GM23338 (cell line): ENCODE results near the gene SND1. TPM values are rescaled to one million over a fixed set of nuclear protein-coding genes. Genes with fewer than 3 reads are reported as not detected.

ENCODE experiments used
- ATAC-seq: fragments of 200-7000 bp; cut with Tn5 transposase; 3 replicates; pipeline ENCODE4 v1.9.1; 2020
- DNase-seq: peaks from one replicate; pipeline ENCODE4 v3.0.0-alpha.2; 2015; ENCODE audit warnings: low spot score
- H2AFZ ChIP-seq: fragments of 200-600 bp; sonication (generic); 2 replicates; pipeline ENCODE4 v1.8.0; 2016; ENCODE audit warnings: antibody characterized with exemption, mild to moderate bottlenecking, moderate library complexity
- H3F3A ChIP-seq: fragments of 200-600 bp; sonication (generic); replicated peaks from 2 replicates; pipeline ENCODE4 v1.8.0; 2017; ENCODE audit warnings: antibody characterized with exemption, mixed run types, low read depth
- H3K27ac ChIP-seq: fragments of 200-600 bp; sonication (generic); 2 replicates; pipeline ENCODE4 v1.6.1; 2016; ENCODE audit warnings: low read depth
- H3K27me3 ChIP-seq: fragments of 200-600 bp; sonication (generic); 2 replicates; pipeline ENCODE4 v1.8.0; 2016; ENCODE audit warnings: mild to moderate bottlenecking, mixed run types, moderate library complexity; ENCODE audit not compliant: insufficient read depth
- H3K36me3 ChIP-seq: fragments of 200-600 bp; sonication (generic); 2 replicates; pipeline ENCODE4 v1.8.0; 2016; ENCODE audit warnings: mild to moderate bottlenecking; ENCODE audit not compliant: insufficient read depth
- H3K4me1 ChIP-seq: fragments of 200-600 bp; sonication (generic); 2 replicates; pipeline ENCODE4 v1.8.0; 2016; ENCODE audit warnings: mild to moderate bottlenecking, moderate library complexity; ENCODE audit not compliant: insufficient read depth
- H3K4me2 ChIP-seq: fragments of 200-600 bp; sonication (generic); 2 replicates; pipeline ENCODE4 v1.7.1; 2017; ENCODE audit warnings: mixed run types
- H3K4me3 ChIP-seq: fragments of 200-600 bp; sonication (generic); 2 replicates; pipeline ENCODE4 v1.6.1; 2016; ENCODE audit warnings: mixed run types
- H3K79me2 ChIP-seq: fragments of 200-600 bp; sonication (generic); replicated peaks from 2 replicates; pipeline ENCODE4 v1.8.0; 2017; ENCODE audit warnings: mild to moderate bottlenecking; ENCODE audit not compliant: insufficient read depth
- H3K9me2 ChIP-seq: fragments of 200-600 bp; sonication (generic); 2 replicates; pipeline ENCODE4 v1.8.0; 2017; ENCODE audit not compliant: insufficient read depth
- H4K20me1 ChIP-seq: fragments of 200-600 bp; sonication (generic); replicated peaks from 2 replicates; pipeline ENCODE4 v1.8.0; 2017; ENCODE audit warnings: mild to moderate bottlenecking; ENCODE audit not compliant: insufficient read depth
- H3K27ac Mint-ChIP-seq: 2 replicates; pipeline ENCODE4 v1.8.0; 2020; ENCODE audit warnings: inconsistent platforms, mild to moderate bottlenecking, moderate library complexity, mixed read lengths
- H3K27me3 Mint-ChIP-seq: 3 replicates; pipeline ENCODE4 v1.8.0; 2022; ENCODE audit warnings: low read depth, mild to moderate bottlenecking, moderate library complexity, mixed read lengths, inconsistent platforms; ENCODE audit not compliant: insufficient read depth, poor library complexity
- H3K36me3 Mint-ChIP-seq: 3 replicates; pipeline ENCODE4 v1.8.0; 2021; ENCODE audit warnings: low read depth, mild to moderate bottlenecking, inconsistent platforms, moderate library complexity, mixed read lengths
- H3K4me1 Mint-ChIP-seq: 3 replicates; pipeline ENCODE4 v1.8.0; 2020; ENCODE audit warnings: mild to moderate bottlenecking, inconsistent platforms, mixed read lengths
- H3K4me3 Mint-ChIP-seq: 3 replicates; pipeline ENCODE4 v1.8.0; 2021; ENCODE audit warnings: moderate library complexity, mild to moderate bottlenecking, inconsistent platforms, mixed read lengths
- H3K9me3 Mint-ChIP-seq: 3 replicates; pipeline ENCODE4 v1.8.0; 2020; ENCODE audit warnings: moderate library complexity, mild to moderate bottlenecking, inconsistent platforms, mixed read lengths
- CREB1 ChIP-seq: fragments of 250-450 bp; sonication (Bioruptor Pico); IDR thresholded peaks from 2 replicates; pipeline ENCODE4 v1.5.0; 2020; ENCODE audit warnings: low read depth, mild to moderate bottlenecking, moderate library complexity
- EZH2 ChIP-seq: fragments of 200-600 bp; sonication (generic); IDR thresholded peaks from one replicate; pipeline ENCODE4 v1.8.0; 2017; ENCODE audit warnings: antibody characterized with exemption, mild to moderate bottlenecking, low read depth; ENCODE audit not compliant: unreplicated experiment
- EZH2phosphoT487 ChIP-seq: fragments of 200-600 bp; sonication (generic); IDR thresholded peaks from one replicate; pipeline ENCODE4 v1.8.1; 2018; ENCODE audit warnings: antibody characterized with exemption; ENCODE audit not compliant: unreplicated experiment
- JUNB ChIP-seq: IDR thresholded peaks from one replicate; pipeline ENCODE4 v1.6.1; 2016; ENCODE audit warnings: antibody characterized with exemption; ENCODE audit not compliant: unreplicated experiment
- NANOG ChIP-seq: IDR thresholded peaks from 2 replicates; pipeline ENCODE4 v1.6.1; 2016; ENCODE audit warnings: antibody characterized with exemption, borderline replicate concordance
- POLR2AphosphoS5 ChIP-seq: IDR thresholded peaks from 2 replicates; pipeline ENCODE4 v1.6.1; 2016; ENCODE audit warnings: antibody characterized with exemption, low read depth
- STAT1 ChIP-seq: IDR thresholded peaks from one replicate; pipeline ENCODE4 v1.6.1; 2016; ENCODE audit warnings: antibody characterized with exemption; ENCODE audit not compliant: unreplicated experiment
- ZNF114 ChIP-seq: fragments of 250-450 bp; sonication (Bioruptor Pico); IDR thresholded peaks from 2 replicates; pipeline ENCODE4 v1.5.0; 2020; ENCODE audit warnings: mild to moderate bottlenecking, moderate library complexity
- ZNF331 ChIP-seq: fragments of 250-450 bp; sonication (Bioruptor Pico); IDR thresholded peaks from 2 replicates; pipeline ENCODE4 v1.5.0; 2020; ENCODE audit warnings: low read depth, mild to moderate bottlenecking, moderate library complexity
- polyA plus RNA-seq: library from polyadenylated mRNA; unstranded; fragments of >200 nt; fragmentation: Nextera tagmentation; extraction: Ambion mirVana; gene quantifications from 2 replicates; pipeline ENCODE4 v1.2.1, GENCODE V29; 2016
- total RNA-seq: library from RNA; depleted of rRNA; stranded (reverse); fragments of >200 nt; shearing (Covaris generic); gene quantifications from 2 replicates; pipeline ENCODE4 v1.2.3, GENCODE V29; 2014
- TF ChIP-seq, protein P1 (sequence below): fragments of 250-450 bp; sonication (Bioruptor Pico); IDR thresholded peaks from 2 replicates; pipeline ENCODE4 v1.5.0; 2020; ENCODE audit warnings: mild to moderate bottlenecking, moderate library complexity
- TF ChIP-seq, protein P2 (sequence below): IDR thresholded peaks from 2 replicates; pipeline ENCODE4 v1.6.1; 2016; ENCODE audit warnings: antibody characterized with exemption
- TF ChIP-seq, protein P3 (sequence below): IDR thresholded peaks from one replicate; pipeline ENCODE4 v1.6.1; 2018; ENCODE audit warnings: antibody characterized with exemption; ENCODE audit not compliant: unreplicated experiment
- TF ChIP-seq, protein P4 (sequence below), 2 experiments: fragments of 200-600 bp in 1 of 2; sonication (generic) in 1 of 2; conservative IDR thresholded peaks; 2 replicates each; pipeline versions ENCODE4 v1.5.1 to v1.6.1; 2016 to 2017; ENCODE audit warnings: antibody characterized with exemption in 2 of 2, low read depth in 2 of 2, mild to moderate bottlenecking in 2 of 2, moderate library complexity in 1 of 2

The SND1 gene
- total and polyA plus RNA-seq, 2 experiments from 2014 or later, result 107 to 254 TPM

DNA sequence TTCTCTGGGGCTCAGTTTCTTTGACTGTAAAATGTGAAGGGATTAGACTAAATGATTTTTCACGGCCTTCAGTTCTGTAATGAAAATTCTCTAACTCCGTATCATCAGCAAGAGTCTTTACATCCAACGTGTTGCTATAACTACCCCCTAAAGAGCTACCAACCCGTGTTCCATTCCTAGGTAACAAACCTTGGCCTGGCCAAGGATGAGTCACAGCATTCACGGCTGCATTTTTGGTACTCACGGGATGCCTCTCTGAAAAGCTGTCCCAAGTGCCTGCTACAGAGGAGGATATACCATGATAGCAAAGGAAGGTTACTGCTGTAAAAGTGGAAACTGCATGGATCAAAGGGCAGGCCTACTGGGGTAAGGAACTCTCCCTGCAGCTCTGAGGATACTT lies 373.4 kb downstream of the SND1 start:
- no peak overlapping the region for H2AFZ ChIP-seq
- TF ChIP-seq CREB1 (CRISPR knock-in tag) (no peak), ZNF331 (no peak), EZH2 (no peak), NANOG (no peak), STAT1 (no peak), POLR2AphosphoS5 (no peak), JUNB (no peak), EZH2phosphoT487 (no peak), ZNF114 (CRISPR knock-in tag) (no peak)
- TF ChIP-seq, protein P1, sequence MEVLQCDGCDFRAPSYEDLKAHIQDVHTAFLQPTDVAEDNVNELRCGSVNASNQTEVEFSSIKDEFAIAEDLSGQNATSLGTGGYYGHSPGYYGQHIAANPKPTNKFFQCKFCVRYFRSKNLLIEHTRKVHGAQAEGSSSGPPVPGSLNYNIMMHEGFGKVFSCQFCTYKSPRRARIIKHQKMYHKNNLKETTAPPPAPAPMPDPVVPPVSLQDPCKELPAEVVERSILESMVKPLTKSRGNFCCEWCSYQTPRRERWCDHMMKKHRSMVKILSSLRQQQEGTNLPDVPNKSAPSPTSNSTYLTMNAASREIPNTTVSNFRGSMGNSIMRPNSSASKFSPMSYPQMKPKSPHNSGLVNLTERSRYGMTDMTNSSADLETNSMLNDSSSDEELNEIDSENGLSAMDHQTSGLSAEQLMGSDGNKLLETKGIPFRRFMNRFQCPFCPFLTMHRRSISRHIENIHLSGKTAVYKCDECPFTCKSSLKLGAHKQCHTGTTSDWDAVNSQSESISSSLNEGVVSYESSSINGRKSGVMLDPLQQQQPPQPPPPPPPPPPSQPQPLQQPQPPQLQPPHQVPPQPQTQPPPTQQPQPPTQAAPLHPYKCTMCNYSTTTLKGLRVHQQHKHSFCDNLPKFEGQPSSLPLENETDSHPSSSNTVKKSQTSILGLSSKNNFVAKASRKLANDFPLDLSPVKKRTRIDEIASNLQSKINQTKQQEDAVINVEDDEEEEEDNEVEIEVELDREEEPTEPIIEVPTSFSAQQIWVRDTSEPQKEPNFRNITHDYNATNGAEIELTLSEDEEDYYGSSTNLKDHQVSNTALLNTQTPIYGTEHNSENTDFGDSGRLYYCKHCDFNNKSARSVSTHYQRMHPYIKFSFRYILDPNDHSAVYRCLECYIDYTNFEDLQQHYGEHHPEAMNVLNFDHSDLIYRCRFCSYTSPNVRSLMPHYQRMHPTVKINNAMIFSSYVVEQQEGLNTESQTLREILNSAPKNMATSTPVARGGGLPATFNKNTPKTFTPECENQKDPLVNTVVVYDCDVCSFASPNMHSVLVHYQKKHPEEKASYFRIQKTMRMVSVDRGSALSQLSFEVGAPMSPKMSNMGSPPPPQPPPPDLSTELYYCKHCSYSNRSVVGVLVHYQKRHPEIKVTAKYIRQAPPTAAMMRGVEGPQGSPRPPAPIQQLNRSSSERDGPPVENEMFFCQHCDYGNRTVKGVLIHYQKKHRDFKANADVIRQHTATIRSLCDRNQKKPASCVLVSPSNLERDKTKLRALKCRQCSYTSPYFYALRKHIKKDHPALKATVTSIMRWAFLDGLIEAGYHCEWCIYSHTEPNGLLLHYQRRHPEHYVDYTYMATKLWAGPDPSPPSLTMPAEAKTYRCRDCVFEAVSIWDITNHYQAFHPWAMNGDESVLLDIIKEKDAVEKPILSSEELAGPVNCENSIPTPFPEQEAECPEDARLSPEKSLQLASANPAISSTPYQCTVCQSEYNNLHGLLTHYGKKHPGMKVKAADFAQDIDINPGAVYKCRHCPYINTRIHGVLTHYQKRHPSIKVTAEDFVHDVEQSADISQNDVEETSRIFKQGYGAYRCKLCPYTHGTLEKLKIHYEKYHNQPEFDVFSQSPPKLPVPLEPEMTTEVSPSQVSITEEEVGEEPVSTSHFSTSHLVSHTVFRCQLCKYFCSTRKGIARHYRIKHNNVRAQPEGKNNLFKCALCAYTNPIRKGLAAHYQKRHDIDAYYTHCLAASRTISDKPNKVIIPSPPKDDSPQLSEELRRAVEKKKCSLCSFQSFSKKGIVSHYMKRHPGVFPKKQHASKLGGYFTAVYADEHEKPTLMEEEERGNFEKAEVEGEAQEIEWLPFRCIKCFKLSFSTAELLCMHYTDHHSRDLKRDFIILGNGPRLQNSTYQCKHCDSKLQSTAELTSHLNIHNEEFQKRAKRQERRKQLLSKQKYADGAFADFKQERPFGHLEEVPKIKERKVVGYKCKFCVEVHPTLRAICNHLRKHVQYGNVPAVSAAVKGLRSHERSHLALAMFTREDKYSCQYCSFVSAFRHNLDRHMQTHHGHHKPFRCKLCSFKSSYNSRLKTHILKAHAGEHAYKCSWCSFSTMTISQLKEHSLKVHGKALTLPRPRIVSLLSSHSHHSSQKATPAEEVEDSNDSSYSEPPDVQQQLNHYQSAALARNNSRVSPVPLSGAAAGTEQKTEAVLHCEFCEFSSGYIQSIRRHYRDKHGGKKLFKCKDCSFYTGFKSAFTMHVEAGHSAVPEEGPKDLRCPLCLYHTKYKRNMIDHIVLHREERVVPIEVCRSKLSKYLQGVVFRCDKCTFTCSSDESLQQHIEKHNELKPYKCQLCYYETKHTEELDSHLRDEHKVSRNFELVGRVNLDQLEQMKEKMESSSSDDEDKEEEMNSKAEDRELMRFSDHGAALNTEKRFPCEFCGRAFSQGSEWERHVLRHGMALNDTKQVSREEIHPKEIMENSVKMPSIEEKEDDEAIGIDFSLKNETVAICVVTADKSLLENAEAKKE, result no peak
- TF ChIP-seq, protein P2, sequence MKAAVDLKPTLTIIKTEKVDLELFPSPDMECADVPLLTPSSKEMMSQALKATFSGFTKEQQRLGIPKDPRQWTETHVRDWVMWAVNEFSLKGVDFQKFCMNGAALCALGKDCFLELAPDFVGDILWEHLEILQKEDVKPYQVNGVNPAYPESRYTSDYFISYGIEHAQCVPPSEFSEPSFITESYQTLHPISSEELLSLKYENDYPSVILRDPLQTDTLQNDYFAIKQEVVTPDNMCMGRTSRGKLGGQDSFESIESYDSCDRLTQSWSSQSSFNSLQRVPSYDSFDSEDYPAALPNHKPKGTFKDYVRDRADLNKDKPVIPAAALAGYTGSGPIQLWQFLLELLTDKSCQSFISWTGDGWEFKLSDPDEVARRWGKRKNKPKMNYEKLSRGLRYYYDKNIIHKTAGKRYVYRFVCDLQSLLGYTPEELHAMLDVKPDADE, result no peak
- TF ChIP-seq, protein P3, sequence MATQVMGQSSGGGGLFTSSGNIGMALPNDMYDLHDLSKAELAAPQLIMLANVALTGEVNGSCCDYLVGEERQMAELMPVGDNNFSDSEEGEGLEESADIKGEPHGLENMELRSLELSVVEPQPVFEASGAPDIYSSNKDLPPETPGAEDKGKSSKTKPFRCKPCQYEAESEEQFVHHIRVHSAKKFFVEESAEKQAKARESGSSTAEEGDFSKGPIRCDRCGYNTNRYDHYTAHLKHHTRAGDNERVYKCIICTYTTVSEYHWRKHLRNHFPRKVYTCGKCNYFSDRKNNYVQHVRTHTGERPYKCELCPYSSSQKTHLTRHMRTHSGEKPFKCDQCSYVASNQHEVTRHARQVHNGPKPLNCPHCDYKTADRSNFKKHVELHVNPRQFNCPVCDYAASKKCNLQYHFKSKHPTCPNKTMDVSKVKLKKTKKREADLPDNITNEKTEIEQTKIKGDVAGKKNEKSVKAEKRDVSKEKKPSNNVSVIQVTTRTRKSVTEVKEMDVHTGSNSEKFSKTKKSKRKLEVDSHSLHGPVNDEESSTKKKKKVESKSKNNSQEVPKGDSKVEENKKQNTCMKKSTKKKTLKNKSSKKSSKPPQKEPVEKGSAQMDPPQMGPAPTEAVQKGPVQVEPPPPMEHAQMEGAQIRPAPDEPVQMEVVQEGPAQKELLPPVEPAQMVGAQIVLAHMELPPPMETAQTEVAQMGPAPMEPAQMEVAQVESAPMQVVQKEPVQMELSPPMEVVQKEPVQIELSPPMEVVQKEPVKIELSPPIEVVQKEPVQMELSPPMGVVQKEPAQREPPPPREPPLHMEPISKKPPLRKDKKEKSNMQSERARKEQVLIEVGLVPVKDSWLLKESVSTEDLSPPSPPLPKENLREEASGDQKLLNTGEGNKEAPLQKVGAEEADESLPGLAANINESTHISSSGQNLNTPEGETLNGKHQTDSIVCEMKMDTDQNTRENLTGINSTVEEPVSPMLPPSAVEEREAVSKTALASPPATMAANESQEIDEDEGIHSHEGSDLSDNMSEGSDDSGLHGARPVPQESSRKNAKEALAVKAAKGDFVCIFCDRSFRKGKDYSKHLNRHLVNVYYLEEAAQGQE, result no peak
- TF ChIP-seq, protein P4, sequence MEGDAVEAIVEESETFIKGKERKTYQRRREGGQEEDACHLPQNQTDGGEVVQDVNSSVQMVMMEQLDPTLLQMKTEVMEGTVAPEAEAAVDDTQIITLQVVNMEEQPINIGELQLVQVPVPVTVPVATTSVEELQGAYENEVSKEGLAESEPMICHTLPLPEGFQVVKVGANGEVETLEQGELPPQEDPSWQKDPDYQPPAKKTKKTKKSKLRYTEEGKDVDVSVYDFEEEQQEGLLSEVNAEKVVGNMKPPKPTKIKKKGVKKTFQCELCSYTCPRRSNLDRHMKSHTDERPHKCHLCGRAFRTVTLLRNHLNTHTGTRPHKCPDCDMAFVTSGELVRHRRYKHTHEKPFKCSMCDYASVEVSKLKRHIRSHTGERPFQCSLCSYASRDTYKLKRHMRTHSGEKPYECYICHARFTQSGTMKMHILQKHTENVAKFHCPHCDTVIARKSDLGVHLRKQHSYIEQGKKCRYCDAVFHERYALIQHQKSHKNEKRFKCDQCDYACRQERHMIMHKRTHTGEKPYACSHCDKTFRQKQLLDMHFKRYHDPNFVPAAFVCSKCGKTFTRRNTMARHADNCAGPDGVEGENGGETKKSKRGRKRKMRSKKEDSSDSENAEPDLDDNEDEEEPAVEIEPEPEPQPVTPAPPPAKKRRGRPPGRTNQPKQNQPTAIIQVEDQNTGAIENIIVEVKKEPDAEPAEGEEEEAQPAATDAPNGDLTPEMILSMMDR (conservative IDR thresholded peaks at IDR 0.05; ENCODE audit: low read depth in 2 of 2), result no peak
- Mint-ChIP-seq H3K4me1 (peaks cover 79% of the 10 kb centered on the region), H3K9me3 (no peaks in the 10 kb centered on the region; the same call in 2 of the 3 replicates), H3K27me3 (peaks cover 16% of the 10 kb centered on the region), H3K4me3 (no peak overlapping the region), H3K27ac (no peak overlapping the region), H3K36me3 (peaks cover 27% of the 10 kb centered on the region)
- H3K36me3 ChIP-seq, result no peaks in the 10 kb centered on the region
- H4K20me1 ChIP-seq, result peaks cover 52% of the 10 kb centered on the region
- H3K9me2 ChIP-seq, result peaks cover 5% of the 10 kb centered on the region; the same call in 1 of the 2 replicates
- DNase-seq, result no peak
- H3K27me3 ChIP-seq, result peaks cover 8% of the 10 kb centered on the region; the same call in 1 of the 2 replicates
- no peaks in the 10 kb centered on the region for H3F3A ChIP-seq
- peaks cover 46% of the 10 kb centered on the region for H3K79me2 ChIP-seq
- H3K4me3 ChIP-seq, result no peak overlapping the region
- no peak overlapping the region for H3K27ac ChIP-seq
- ATAC-seq, result no peak
- H3K4me2 ChIP-seq, result no peak overlapping the region
- peaks cover 33% of the 10 kb centered on the region for H3K4me1 ChIP-seq
